HG03175 (cell line): ENCODE measurements around the gene GOLPH3L.
"Not testable (repeated sequence)": the region's sequence is repeated elsewhere in the genome, so short reads cannot be mapped to it uniquely, and the experiment has no call there.

Experiments
- ATAC-seq: cut with Tn5 transposase; IDR thresholded peaks from one replicate; pipeline ENCODE4 v1.9.1; 2021; ENCODE audit warnings: mild to moderate bottlenecking, moderate library complexity; ENCODE audit not compliant: unreplicated experiment

Gene GOLPH3L

GRCh38 chr1:150696995-150697927 is at the start of gene GOLPH3L:
GOLPH3L (minus strand) TSS chr1:150697154; CDS start chr1:150694838, 2,316 bp downstream.
- peak; percentile 99 for ATAC-seq

DNA sequence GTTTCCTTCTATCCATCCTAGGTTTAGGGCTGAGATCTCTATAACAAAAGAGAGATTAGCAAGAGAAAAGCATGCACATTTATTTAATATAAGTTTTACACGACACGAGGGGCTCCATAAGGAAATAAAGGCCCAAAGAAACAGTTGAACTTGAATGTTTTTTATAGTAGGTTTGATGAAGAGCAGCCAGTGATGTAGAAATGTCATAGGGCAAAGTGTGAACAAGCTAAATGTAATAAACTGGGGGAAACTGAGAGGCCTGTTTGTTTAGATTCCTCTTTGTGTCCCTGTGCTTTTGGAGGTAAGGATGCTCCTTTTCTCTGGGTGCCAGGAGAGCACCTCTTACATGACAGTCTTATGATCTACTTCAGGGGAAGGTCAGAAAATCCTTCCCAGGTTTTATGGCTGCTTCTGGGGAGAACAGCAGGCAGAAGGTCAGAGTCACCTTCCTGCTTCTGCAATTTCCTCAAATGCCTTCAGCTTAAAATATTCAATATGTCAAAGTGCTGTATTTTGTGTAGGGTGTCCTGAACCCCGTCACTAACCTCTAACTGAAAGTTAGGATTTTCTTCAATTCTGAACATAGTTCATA is 33.3 kb upstream of the GOLPH3L start:
- ATAC-seq = no peak

- ATAC-seq = no peak
These were observed 27.4 kb upstream of the GOLPH3L start for GRCh38 chr1:150724336-150724735.

DNA sequence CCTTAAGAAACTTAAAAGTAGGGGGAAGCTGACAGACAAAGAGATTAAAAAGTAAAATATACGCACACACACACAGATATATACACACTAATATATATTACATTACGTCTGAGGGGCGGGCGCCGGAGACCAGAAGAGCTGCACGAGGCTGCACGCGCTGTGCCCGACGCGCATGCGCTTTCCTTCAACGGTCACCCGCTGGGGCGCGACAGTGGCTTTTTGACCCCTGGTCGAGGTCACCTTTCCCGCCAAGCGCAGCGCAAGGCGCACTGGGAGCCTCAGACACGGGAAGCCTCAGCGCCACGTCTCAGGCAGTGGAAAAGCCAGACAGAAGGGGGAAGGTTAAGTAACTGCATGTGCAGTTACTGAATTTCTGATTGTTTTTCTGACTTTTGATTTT is 23.7 kb upstream of the GOLPH3L start, which contains the start of gene HORMAD1:
Gene HORMAD1, minus strand, starts transcription at position 193 of the 400 bp plus-strand sequence. CDS start 1,390 bp downstream, outside the sequence.
- no peak for ATAC-seq

GRCh38 chr1:150720098-150720497 is 23.1 kb upstream of the GOLPH3L start:
- ATAC-seq = no peak

GRCh38 chr1:150718225-150718891 is 21.4 kb upstream of the GOLPH3L start:
- no peak for ATAC-seq

DNA sequence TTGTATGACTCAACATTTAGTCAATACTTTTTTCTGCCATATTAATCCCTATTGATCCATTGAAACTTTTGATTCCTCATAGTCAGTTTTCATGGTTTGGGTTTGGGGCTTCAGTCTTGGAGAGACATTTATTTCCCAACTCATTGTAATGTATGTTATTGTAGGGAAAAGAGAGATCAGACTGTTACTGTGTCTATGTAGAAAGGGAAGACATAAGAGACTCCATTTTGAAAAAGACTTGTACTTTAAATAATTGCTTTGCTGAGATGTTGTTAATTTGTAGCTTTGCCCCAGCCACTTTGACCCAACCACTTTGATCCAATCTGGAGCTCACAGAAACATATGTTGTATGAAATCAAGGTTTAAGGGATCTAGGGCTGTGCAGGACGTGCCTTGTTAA is 12.1 kb upstream of the GOLPH3L start:
- not testable (repeated sequence) for ATAC-seq

DNA sequence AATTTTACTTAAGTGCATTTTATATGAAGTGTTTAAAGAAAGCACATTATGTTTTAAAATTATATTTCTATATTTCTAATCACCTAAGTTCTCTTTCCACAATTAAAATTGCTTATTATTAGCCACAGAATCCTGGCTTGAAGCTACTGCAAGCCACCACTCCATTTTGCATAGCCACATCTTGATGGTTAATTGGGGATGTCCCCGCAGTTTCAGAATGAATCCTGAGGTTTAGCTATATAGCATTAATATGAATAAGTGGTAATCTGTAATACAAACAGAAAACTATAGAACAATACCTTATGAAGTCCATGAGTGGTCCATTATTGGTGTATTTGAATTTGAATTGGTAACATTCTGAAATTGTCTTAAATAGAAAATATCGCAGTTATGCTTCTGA is 11.6 kb upstream of the GOLPH3L start:
- no peak for ATAC-seq

GRCh38 chr1:150706091-150706490 is 9.1 kb upstream of the GOLPH3L start:
- ATAC-seq = no peak

DNA sequence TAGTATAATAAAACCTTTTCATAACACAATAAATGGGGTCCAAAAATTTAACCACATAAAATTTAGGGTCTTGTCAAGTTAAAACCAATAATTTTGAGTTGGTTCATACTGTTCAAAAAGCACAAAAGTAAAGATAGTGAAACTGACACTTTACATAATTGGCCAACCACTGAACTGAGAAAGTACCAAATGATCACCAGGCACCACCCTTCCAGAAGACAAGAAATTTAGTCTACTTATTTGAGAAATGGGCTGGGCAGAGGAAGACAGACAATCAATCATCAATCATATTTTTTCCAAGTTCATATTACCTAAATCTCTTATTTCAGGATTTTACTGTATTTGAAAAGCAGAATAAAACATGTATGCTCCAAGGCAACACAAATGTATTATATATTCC is 6.5 kb upstream of the GOLPH3L start:
- no peak for ATAC-seq

DNA sequence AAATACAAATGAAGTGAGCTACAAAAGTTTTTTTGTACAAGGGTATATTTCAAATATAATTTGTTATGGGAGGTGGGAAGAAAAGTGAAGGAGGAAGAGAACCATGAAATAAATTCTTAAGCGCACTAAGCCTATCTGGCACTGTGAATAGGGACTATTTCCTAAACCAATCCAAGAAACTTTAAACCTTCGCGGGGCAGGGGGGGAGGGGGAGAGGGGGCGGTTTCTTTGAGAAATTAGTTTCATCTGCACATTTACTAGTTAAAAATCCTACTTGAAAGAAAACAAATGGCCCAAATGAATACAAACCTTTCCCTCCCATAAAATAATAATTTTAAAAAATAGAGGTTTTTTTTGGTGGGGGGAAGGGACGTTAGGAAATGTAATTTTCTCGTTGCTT is 364 bp downstream of the GOLPH3L start:
- no peak for ATAC-seq

GRCh38 chr1:150696162-150696561 is 792 bp downstream of the GOLPH3L start:
- no peak for ATAC-seq

DNA sequence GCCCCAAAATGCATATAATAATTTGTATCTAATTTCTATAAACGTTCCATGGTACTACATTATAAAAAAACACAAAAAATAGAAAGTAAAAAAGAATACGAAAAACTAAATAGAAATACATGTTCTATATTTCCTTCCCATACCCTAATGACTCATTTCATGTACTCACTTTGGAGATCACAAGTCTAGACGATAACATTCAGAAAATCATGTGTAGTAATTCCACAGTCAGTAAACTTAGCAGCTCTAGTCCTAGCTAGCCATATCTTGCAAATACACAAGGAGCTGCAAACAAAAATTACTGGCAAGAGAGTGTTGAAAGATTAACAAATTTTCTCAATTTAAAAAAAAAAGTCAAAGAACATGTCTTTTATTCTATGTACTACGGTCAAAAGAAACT is 1.4 kb downstream of the GOLPH3L start:
- no peak for ATAC-seq

GRCh38 chr1:150692720-150693119 is 4.2 kb downstream of the GOLPH3L start:
- no peak for ATAC-seq

DNA sequence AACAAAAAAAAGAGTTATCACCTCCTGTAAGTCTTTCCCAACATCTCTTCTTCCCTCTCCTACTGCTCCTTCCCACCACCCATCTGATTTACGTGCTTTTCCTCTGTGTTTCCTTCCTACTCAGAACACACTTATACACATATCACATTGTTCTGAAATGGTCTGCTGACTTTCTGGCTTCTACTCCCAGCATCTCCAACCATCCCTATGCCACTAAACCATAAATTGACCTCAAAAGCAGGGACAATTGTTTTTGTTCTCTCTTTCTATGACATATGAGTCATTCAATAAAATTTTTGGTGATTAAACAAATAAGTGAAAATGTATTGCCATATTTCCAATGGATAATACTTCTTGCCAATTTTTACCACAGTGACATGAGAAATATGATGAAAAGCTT is 8.2 kb downstream of the GOLPH3L start:
- no peak for ATAC-seq

DNA sequence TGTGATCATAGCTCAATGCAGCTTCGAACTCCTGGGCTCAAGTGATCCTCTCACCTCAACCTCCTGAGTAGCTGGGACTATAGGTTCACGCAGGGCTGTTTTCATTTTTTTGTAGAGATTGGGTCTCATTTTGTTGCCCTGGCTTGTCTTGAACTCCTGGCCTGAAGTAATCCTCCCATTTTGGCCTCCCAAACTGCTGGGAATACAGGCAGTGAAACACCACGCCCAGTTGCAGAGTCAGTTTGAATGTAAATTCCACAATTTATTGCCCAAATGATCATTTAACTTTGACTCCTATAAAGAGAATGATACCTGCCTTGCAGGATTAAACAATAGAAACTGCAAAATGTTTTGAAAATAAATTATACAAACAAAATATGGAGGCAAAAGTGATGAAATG is 10.7 kb downstream of the GOLPH3L start:
- no peak for ATAC-seq

- ATAC-seq = no peak
These were observed 13.0 kb downstream of the GOLPH3L start for GRCh38 chr1:150683914-150684313.

DNA sequence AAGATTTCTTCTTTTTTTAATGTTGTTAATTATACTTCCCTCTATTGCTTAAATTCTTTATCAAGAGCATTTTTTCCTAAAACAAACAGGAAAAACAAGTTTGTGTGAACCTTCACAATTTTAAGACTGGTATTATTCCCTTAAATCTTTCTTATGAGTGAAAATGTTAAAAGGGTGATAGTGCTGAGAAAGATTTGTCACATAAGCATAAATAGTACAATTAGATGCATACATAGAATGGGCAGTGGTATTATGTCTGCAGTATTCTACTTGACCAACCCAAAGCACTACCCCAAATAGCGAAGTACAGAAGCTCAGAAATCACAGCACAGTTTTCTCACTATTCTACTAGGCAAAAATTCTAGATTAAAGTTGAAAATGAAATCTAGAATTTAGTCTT is 18.0 kb downstream of the GOLPH3L start:
- ATAC-seq = no peak

- ATAC-seq = no peak
These were observed 22.1 kb downstream of the GOLPH3L start for GRCh38 chr1:150674881-150675280.

DNA sequence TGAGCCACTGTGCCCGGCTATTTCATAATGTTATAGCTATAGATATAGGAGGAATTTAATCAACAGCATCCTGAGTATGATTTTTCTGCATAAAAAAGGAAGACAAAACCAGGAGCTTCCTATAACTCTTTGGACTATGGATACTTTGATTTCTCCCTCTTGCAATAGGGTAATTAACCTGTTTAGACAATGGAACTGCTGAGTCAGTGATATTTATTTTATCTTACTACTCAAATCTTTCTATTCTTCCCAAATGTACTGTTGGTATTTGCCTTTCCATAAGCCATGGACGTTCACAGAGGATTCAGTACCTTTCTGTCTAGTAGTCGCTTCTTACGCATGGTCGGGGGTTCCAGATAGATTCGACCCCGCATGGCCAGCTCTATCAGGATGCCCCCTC is 33.6 kb downstream of the GOLPH3L start:
- no peak for ATAC-seq

GRCh38 chr1:150662811-150663210 is 34.1 kb downstream of the GOLPH3L start:
- no peak for ATAC-seq

DNA sequence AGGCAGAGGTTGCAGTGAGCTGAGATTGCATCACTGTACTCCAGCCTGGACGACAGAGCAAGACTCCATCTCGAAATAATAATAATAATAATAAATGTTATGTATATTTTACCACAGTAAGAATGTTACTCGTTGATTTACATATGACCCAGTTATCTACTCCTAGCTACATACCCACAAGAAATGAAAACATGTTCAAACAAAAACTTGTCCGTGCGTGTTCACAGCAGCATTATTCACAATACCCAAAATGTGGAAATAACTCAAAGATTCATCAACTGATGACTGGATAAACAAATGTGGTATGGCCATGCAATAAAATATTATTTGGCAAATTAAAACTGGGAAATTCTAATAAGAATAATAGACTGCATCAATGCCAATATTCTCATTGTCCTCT is 35.8 kb downstream of the GOLPH3L start:
- ATAC-seq = no peak
